Activated naive CD4-positive, alpha-beta T cell treated with anti-CD3 and anti-CD28 coated beads for 36 hours (primary cell): ENCODE data around the gene GPR146. TPM values are rescaled to one million over a fixed set of nuclear protein-coding genes. Genes with fewer than 3 reads are reported as not detected.
"Not testable (repeated sequence)": the region's sequence is repeated elsewhere in the genome, so short reads cannot be mapped to it uniquely, and the experiment has no call there.

Source experiments
- CTCF ChIA-PET: fragments of 350-600 bp; sonication (Branson Sonifier 250); formaldehyde crosslinking; loops from one replicate; lab custom pipeline; 2021; ENCODE audit warnings: antibody characterized with exemption; lab: Charles Lee
- DNase-seq: peaks from one replicate; pipeline ENCODE4 v3.0.0-alpha.2; 2020
- H3K27ac Mint-ChIP-seq: one replicate; pipeline ENCODE4 v1.8.0; 2021; ENCODE audit warnings: mild to moderate bottlenecking, mixed read lengths
- H3K27me3 Mint-ChIP-seq: one replicate; pipeline ENCODE4 v1.8.0; 2021; ENCODE audit warnings: low read depth, mixed read lengths
- H3K36me3 Mint-ChIP-seq: one replicate; pipeline ENCODE4 v1.8.0; 2021; ENCODE audit warnings: low read depth, mixed read lengths
- H3K4me1 Mint-ChIP-seq: one replicate; pipeline ENCODE4 v1.8.0; 2021; ENCODE audit warnings: low read depth, mixed read lengths
- H3K4me3 Mint-ChIP-seq: one replicate; pipeline ENCODE4 v1.8.0; 2021; ENCODE audit warnings: mild to moderate bottlenecking, moderate library complexity, mixed read lengths
- H3K9me3 Mint-ChIP-seq: one replicate; pipeline ENCODE4 v1.8.0; 2021; ENCODE audit warnings: mixed read lengths
- intact Hi-C: fragments of 100-400 bp; cut with micrococcal nuclease; formaldehyde crosslinking; loops from one replicate; pipeline ENCODE4 v1.15.1; 2023
- total RNA-seq, 2 experiments: library from RNA; stranded (reverse); gene quantifications; one replicate each; pipeline ENCODE4 v1.2.3, GENCODE V29; 2021

The GPR146 gene
- total RNA-seq, 2 experiments from 2014 or later, result 0.57 to 0.62 TPM

DNA sequence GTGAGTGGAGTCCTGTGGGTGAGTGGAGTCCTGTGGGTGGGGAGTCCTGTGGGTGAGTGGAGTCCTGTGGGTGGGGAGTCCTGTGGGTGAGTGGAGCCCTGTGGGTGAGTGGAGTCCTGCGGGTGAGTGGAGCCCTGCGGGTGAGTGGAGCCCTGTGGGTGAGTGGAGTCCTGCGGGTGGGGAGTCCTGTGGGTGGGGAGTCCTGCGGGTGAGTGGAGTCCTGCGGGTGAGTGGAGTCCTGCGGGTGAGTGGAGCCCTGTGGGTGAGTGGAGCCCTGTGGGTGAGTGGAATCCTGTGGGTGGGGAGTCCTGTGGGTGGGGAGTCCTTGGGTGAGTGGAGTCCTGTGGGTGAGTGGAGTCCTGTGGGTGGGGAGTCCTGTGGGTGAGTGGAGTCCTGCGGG lies 41.9 kb upstream of the GPR146 start:
- H3K4me3 Mint-ChIP-seq, H3K9me3 Mint-ChIP-seq, H3K4me1 Mint-ChIP-seq, H3K27ac Mint-ChIP-seq, DNase-seq, CTCF ChIA-PET, intact Hi-C loops, H3K36me3 Mint-ChIP-seq, H3K27me3 Mint-ChIP-seq: not testable (repeated sequence)

DNA sequence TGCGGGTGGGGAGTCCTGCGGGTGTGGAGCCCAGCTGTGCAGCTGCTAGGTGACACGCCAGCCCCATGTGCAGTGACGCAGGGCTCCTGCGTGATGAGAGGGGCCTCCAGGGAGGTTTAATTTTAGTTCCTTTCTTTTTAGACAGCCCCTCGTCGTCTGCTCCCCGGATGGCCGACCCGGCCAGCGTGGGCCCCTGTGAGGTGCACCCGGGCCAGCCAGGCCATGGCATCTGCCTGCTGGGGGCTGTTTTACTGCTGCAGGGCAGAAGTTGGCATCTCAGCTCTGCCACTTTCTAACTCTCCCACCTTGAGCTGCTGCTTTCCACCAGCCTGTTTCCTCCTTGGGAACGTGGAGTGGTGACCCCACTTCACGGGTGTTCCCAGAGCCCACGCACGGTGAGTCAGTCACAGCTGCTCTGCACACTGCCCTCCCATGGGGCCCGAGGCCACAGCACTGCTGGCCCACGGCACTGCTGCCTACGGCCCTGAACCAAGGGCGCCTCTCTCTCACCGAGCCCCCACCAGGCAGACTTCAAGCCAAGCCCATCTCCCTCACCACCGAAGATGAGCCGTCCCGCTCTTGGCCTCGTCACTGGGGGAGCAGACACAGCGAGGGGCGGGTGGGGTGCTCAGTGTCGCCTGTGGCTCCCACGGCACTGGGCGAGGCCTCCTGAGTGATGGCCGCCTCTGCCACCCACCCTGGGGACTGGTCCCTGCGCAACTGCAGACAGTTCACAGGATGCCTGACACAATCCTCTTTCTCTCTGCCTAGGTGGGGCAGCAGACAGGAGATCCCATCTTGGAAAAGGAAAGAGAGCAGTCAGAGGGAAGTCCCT lies 40.1 kb upstream of the GPR146 start:
- Mint-ChIP-seq H3K4me3 (no peak overlapping the region), H3K36me3 (peaks cover 4% of the 10 kb centered on the region), H3K4me1 (no peaks in the 10 kb centered on the region), H3K9me3 (no peaks in the 10 kb centered on the region), H3K27ac (no peak overlapping the region), H3K27me3 (no peaks in the 10 kb centered on the region)
- DNase-seq, result no peak
- intact Hi-C loops, result no loop called here
- CTCF ChIA-PET, result interaction anchor here (0.6 kb wide), 1 partner anchor 42 kb away, joined by 3 read pairs; no protein-coding TSS in a partner anchor

GRCh38 chr7:1005303-1005702 lies 39.0 kb upstream of the GPR146 start:
- intact Hi-C loops, result no loop called here
- no peak overlapping the region for H3K27ac Mint-ChIP-seq
- H3K4me3 Mint-ChIP-seq, result no peak overlapping the region
- peaks cover 4% of the 10 kb centered on the region for H3K36me3 Mint-ChIP-seq
- CTCF ChIA-PET, result no interaction called here
- no peaks in the 10 kb centered on the region for H3K9me3 Mint-ChIP-seq
- no peaks in the 10 kb centered on the region for H3K27me3 Mint-ChIP-seq
- DNase-seq, result no peak
- no peaks in the 10 kb centered on the region for H3K4me1 Mint-ChIP-seq

- H3K27me3 Mint-ChIP-seq, result no peaks in the 10 kb centered on the region
- no peaks in the 10 kb centered on the region for H3K9me3 Mint-ChIP-seq
- H3K4me1 Mint-ChIP-seq, result peaks cover 8% of the 10 kb centered on the region
- intact Hi-C loops, result no loop called here
- CTCF ChIA-PET, result interaction anchor here (1.0 kb wide), 1 partner anchor 15 kb away, joined by 4 read pairs; no protein-coding TSS in a partner anchor
- H3K36me3 Mint-ChIP-seq, result peaks cover 4% of the 10 kb centered on the region
- no peak overlapping the region for H3K4me3 Mint-ChIP-seq
- no peak for DNase-seq
- no peak overlapping the region for H3K27ac Mint-ChIP-seq
Measured at GRCh38 chr7:1007901-1008300, 36.4 kb upstream of the GPR146 start.

GRCh38 chr7:1008733-1009363 lies 35.5 kb upstream of the GPR146 start:
- H3K4me1 Mint-ChIP-seq, result peaks cover 12% of the 10 kb centered on the region

DNA sequence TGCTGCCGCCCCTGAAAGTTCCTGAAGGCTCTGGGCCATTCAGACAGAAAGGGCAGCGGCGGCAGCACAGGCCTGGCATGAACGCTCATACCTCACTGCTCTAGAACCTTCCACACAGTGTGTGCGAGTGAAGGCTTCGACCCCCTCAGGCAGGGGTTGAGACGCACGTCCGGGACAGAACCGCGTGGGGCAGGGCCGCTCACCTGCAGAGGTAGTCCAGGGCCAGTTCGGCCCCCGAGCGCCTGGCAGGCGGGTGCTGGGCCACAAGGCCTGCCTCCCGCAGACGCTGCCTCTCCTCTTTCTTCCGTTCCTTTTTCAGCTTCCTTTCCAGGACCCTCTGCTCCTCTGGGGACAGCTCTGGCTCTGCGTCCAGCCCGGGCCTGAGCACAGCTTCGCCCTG lies 34.6 kb upstream of the GPR146 start:
- Mint-ChIP-seq H3K4me3 (no peak overlapping the region), H3K27ac (no peak overlapping the region), H3K36me3 (peaks cover 4% of the 10 kb centered on the region), H3K4me1 (peaks cover 12% of the 10 kb centered on the region), H3K9me3 (no peaks in the 10 kb centered on the region), H3K27me3 (no peaks in the 10 kb centered on the region)
- intact Hi-C loops, result no loop called here
- DNase-seq, result no peak
- CTCF ChIA-PET, result interaction anchor here (0.6 kb wide), 1 partner anchor 17 kb away, joined by 3 read pairs; no protein-coding TSS in a partner anchor

More at GRCh38 chr7:1008733-1009363, 35.5 kb upstream of the GPR146 start:
- intact Hi-C loops, result no loop called here
- CTCF ChIA-PET, result no interaction called here
- Mint-ChIP-seq H3K36me3 (peaks cover 4% of the 10 kb centered on the region), H3K4me3 (no peak overlapping the region), H3K27me3 (no peaks in the 10 kb centered on the region), H3K27ac (no peak overlapping the region), H3K9me3 (no peaks in the 10 kb centered on the region)
- DNase-seq, result no peak

DNA sequence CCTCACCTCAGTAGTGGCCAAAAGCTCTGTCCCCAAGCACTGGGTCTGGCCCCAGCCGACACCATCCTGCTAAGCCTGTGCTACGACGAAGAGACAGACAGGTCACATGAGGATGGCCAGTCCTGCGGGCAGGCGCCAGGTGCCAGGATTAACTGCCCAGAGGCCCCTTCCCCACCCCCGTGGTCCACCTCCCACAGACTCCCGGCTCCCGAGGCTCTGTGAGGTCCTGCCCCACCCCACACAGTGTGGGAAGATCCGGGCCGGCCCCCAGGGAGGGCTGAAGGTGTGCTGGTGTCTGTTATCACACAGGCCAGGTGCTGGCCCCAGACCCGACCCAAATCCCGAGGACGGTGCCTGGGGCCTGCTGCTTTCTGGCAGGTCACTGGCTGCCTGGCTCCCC lies 34.1 kb upstream of the GPR146 start:
- Mint-ChIP-seq H3K36me3 (peaks cover 4% of the 10 kb centered on the region), H3K9me3 (no peaks in the 10 kb centered on the region), H3K27me3 (no peaks in the 10 kb centered on the region), H3K4me3 (no peak overlapping the region), H3K27ac (no peak overlapping the region), H3K4me1 (peaks cover 12% of the 10 kb centered on the region)
- DNase-seq, result no peak
- intact Hi-C loops, result no loop called here
- CTCF ChIA-PET, result interaction anchor here (0.6 kb wide), 1 partner anchor 17 kb away, joined by 3 read pairs; no protein-coding TSS in a partner anchor

- H3K27me3 Mint-ChIP-seq, result no peaks in the 10 kb centered on the region
- DNase-seq, result no peak
- CTCF ChIA-PET, result interaction anchor here (1.7 kb wide), 1 partner anchor 18 kb away, joined by 3 read pairs; no protein-coding TSS in a partner anchor
- H3K27ac Mint-ChIP-seq, result no peak overlapping the region
- H3K4me3 Mint-ChIP-seq, result no peak overlapping the region
- H3K9me3 Mint-ChIP-seq, result no peaks in the 10 kb centered on the region
- intact Hi-C loops, result no loop called here
- peaks cover 12% of the 10 kb centered on the region for H3K4me1 Mint-ChIP-seq
- peaks cover 4% of the 10 kb centered on the region for H3K36me3 Mint-ChIP-seq
Measured at GRCh38 chr7:1011297-1012003, 32.9 kb upstream of the GPR146 start.

GRCh38 chr7:1012004-1012715 lies 32.2 kb upstream of the GPR146 start:
- no peak for DNase-seq
- intact Hi-C loops, result no loop called here
- Mint-ChIP-seq H3K27me3 (no peaks in the 10 kb centered on the region), H3K9me3 (no peaks in the 10 kb centered on the region), H3K36me3 (peaks cover 4% of the 10 kb centered on the region), H3K4me1 (peaks cover 12% of the 10 kb centered on the region), H3K27ac (no peak overlapping the region), H3K4me3 (no peak overlapping the region)
- CTCF ChIA-PET, result interaction anchor here (1.7 kb wide), 1 partner anchor 19 kb away, joined by 3 read pairs; no protein-coding TSS in a partner anchor

GRCh38 chr7:1012716-1013095 lies 31.6 kb upstream of the GPR146 start:
- DNase-seq, result no peak
- peaks cover 4% of the 10 kb centered on the region for H3K36me3 Mint-ChIP-seq
- no peak overlapping the region for H3K4me3 Mint-ChIP-seq
- no peaks in the 10 kb centered on the region for H3K27me3 Mint-ChIP-seq
- no peaks in the 10 kb centered on the region for H3K9me3 Mint-ChIP-seq
- CTCF ChIA-PET, result interaction anchor here (1.7 kb wide), 1 partner anchor 20 kb away, joined by 3 read pairs; no protein-coding TSS in a partner anchor
- peaks cover 12% of the 10 kb centered on the region for H3K4me1 Mint-ChIP-seq
- intact Hi-C loops, result no loop called here
- H3K27ac Mint-ChIP-seq, result no peak overlapping the region

GRCh38 chr7:1013581-1013980 lies 30.8 kb upstream of the GPR146 start:
- CTCF ChIA-PET, result no interaction called here
- Mint-ChIP-seq H3K4me1 (peaks cover 19% of the 10 kb centered on the region), H3K9me3 (no peaks in the 10 kb centered on the region), H3K27ac (no peak overlapping the region), H3K4me3 (no peak overlapping the region), H3K27me3 (no peaks in the 10 kb centered on the region), H3K36me3 (peaks cover 5% of the 10 kb centered on the region)
- DNase-seq, result no peak
- intact Hi-C loops, result no loop called here

DNA sequence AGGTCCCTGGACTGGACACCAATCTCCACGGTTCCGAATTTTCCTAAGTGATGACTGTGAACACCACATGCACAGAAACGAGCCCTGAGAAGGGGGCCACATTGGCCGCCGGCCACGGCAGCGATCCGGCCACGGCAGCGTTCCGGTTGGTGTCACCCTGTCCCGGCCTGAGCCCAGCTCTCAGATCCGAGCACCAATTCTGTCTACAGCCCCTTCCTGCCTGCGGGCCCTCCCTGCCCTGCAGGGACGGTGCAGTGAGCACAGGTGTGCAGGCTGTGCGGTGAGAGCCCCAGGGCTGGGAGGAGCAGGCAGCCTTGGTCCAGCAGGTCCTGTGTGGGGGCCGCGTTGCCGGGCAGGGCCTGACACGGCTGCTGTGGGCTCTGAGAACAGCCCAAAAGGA lies 29.7 kb upstream of the GPR146 start:
- H3K27me3 Mint-ChIP-seq, result no peaks in the 10 kb centered on the region
- H3K27ac Mint-ChIP-seq, result no peak overlapping the region
- CTCF ChIA-PET, result no interaction called here
- intact Hi-C loops, result no loop called here
- H3K4me1 Mint-ChIP-seq, result peaks cover 19% of the 10 kb centered on the region
- H3K4me3 Mint-ChIP-seq, result no peak overlapping the region
- peaks cover 3% of the 10 kb centered on the region for H3K36me3 Mint-ChIP-seq
- no peak for DNase-seq
- H3K9me3 Mint-ChIP-seq, result no peaks in the 10 kb centered on the region
